WTC11 (cell line): Measurements from ENCODE around the gene GLRA3. TPM values are rescaled to one million over a fixed set of nuclear protein-coding genes. Genes with fewer than 3 reads are reported as not detected.

Source experiments
- ATAC-seq: fragments of 200-7000 bp; cut with Tn5 transposase; 2 replicates; pipeline ENCODE4 v1.10.0; 2021; ENCODE audit warnings: mild to moderate bottlenecking, moderate library complexity
- CTCF ChIA-PET: fragments of 300-600 bp; sonication (Branson Sonifier 250); formaldehyde crosslinking; loops from one replicate; lab custom pipeline; 2021; ENCODE audit warnings: antibody characterized with exemption; lab: Charles Lee
- POLR2A ChIA-PET: fragments of 350-600 bp; sonication (Branson Sonifier 250); formaldehyde crosslinking; loops from one replicate; lab custom pipeline; 2021; ENCODE audit warnings: antibody characterized with exemption; lab: Charles Lee
- DNase-seq: peaks from one replicate; pipeline ENCODE4 v3.0.0; 2021; ENCODE audit warnings: low spot score
- H3K27ac Mint-ChIP-seq: 2 replicates; pipeline ENCODE4 v1.8.0; 2021; ENCODE audit warnings: mixed read lengths
- H3K27me3 Mint-ChIP-seq: 2 replicates; pipeline ENCODE4 v1.8.0; 2021; ENCODE audit warnings: low read depth, mild to moderate bottlenecking, moderate library complexity, mixed read lengths
- H3K36me3 Mint-ChIP-seq: 2 replicates; pipeline ENCODE4 v1.8.0; 2021; ENCODE audit warnings: mixed read lengths
- H3K4me1 Mint-ChIP-seq: 2 replicates; pipeline ENCODE4 v1.8.0; 2022; ENCODE audit warnings: mixed read lengths
- H3K4me3 Mint-ChIP-seq: 2 replicates; pipeline ENCODE4 v1.8.0; 2021; ENCODE audit warnings: mild to moderate bottlenecking, moderate library complexity, mixed read lengths
- H3K9me3 Mint-ChIP-seq: 2 replicates; pipeline ENCODE4 v1.8.0; 2021; ENCODE audit warnings: mixed read lengths
- ATF1 ChIP-seq: sonication (generic); formaldehyde crosslinking; IDR thresholded peaks from 2 replicates; pipeline ENCODE4 v1.8.1; 2023; ENCODE audit warnings: mild to moderate bottlenecking, moderate library complexity, missing genetic modification reagents
- CREB1 ChIP-seq: sonication (generic); formaldehyde crosslinking; IDR thresholded peaks from 2 replicates; pipeline ENCODE4 v1.8.0; 2023; ENCODE audit warnings: mild to moderate bottlenecking, missing genetic modification reagents
- EMX1 ChIP-seq: fragments of 250-450 bp; sonication (Bioruptor Pico); IDR thresholded peaks from 2 replicates; pipeline ENCODE4 v1.8.0; 2021; ENCODE audit warnings: mild to moderate bottlenecking
- ETV6 ChIP-seq: sonication (generic); formaldehyde crosslinking; IDR thresholded peaks from 2 replicates; pipeline ENCODE4 v1.8.1; 2022; ENCODE audit warnings: mild to moderate bottlenecking, missing genetic modification reagents
- FOXJ3 ChIP-seq: sonication (generic); formaldehyde crosslinking; IDR thresholded peaks from 2 replicates; pipeline ENCODE4 v1.9.0; 2021; ENCODE audit warnings: missing genetic modification reagents, mild to moderate bottlenecking, borderline replicate concordance
- FOXK1 ChIP-seq: sonication (generic); formaldehyde crosslinking; IDR thresholded peaks from 2 replicates; pipeline ENCODE4 v1.8.0; 2022; ENCODE audit warnings: mild to moderate bottlenecking, moderate library complexity, missing genetic modification reagents
- HMGA2 ChIP-seq: fragments of 250-450 bp; sonication (Bioruptor Pico); IDR thresholded peaks from 2 replicates; pipeline ENCODE4 v1.4.0; 2021; ENCODE audit warnings: mild to moderate bottlenecking, moderate library complexity
- NFE2L1 ChIP-seq: sonication (generic); formaldehyde crosslinking; IDR thresholded peaks from 2 replicates; pipeline ENCODE4 v1.8.1; 2023; ENCODE audit warnings: missing genetic modification reagents
- NR3C1 ChIP-seq: sonication (generic); formaldehyde crosslinking; conservative IDR thresholded peaks from 2 replicates; pipeline ENCODE4 v1.8.1; 2023; ENCODE audit warnings: low read depth, mild to moderate bottlenecking, missing genetic modification reagents
- SMAD3 ChIP-seq: sonication (generic); formaldehyde crosslinking; IDR thresholded peaks from 2 replicates; pipeline ENCODE4 v1.8.0; 2022; ENCODE audit warnings: missing genetic modification reagents, mild to moderate bottlenecking, borderline replicate concordance
- SP1 ChIP-seq: sonication (generic); formaldehyde crosslinking; conservative IDR thresholded peaks from 2 replicates; pipeline ENCODE4 v1.8.1; 2022; ENCODE audit warnings: missing genetic modification reagents
- ZNF416 ChIP-seq: fragments of 250-450 bp; sonication (Bioruptor Pico); IDR thresholded peaks from 2 replicates; pipeline ENCODE4 v1.9.0; 2021; ENCODE audit warnings: mild to moderate bottlenecking, inconsistent platforms
- total RNA-seq: library from RNA; stranded (reverse); gene quantifications from 3 replicates; pipeline ENCODE4 v1.2.3, GENCODE V29; 2021
- TF ChIP-seq, protein P1 (sequence below): fragments of 250-450 bp; sonication (Bioruptor Pico); IDR thresholded peaks from 2 replicates; pipeline ENCODE4 v1.8.0; 2021; ENCODE audit warnings: mild to moderate bottlenecking
- TF ChIP-seq, protein P2 (sequence below): sonication (generic); formaldehyde crosslinking; IDR thresholded peaks from 2 replicates; pipeline ENCODE4 v1.8.1; 2023; ENCODE audit warnings: mild to moderate bottlenecking, missing genetic modification reagents, borderline replicate concordance
- TF ChIP-seq, protein P3 (sequence below): sonication (generic); formaldehyde crosslinking; IDR thresholded peaks from 2 replicates; pipeline ENCODE4 v1.8.0; 2022; ENCODE audit warnings: mild to moderate bottlenecking, missing genetic modification reagents
- TF ChIP-seq, protein P4 (sequence below): sonication (generic); formaldehyde crosslinking; IDR thresholded peaks from 2 replicates; pipeline ENCODE4 v1.8.1; 2022; ENCODE audit warnings: mild to moderate bottlenecking, moderate library complexity, missing genetic modification reagents
- TF ChIP-seq, protein P5 (sequence below): sonication (generic); formaldehyde crosslinking; IDR thresholded peaks from 2 replicates; pipeline ENCODE4 v1.8.0; 2023; ENCODE audit warnings: mild to moderate bottlenecking, missing genetic modification reagents
- TF ChIP-seq, protein P6 (sequence below): sonication (generic); formaldehyde crosslinking; conservative IDR thresholded peaks from 2 replicates; pipeline ENCODE4 v1.8.1; 2023; ENCODE audit warnings: mild to moderate bottlenecking, low read depth, missing genetic modification reagents, moderate library complexity
- TF ChIP-seq, protein P7 (sequence below): sonication (generic); formaldehyde crosslinking; IDR thresholded peaks from 2 replicates; pipeline ENCODE4 v1.8.1; 2023; ENCODE audit warnings: mild to moderate bottlenecking, missing genetic modification reagents

Gene GLRA3
- total RNA-seq, 1 experiment from 2014 or later = 0.15 TPM

DNA sequence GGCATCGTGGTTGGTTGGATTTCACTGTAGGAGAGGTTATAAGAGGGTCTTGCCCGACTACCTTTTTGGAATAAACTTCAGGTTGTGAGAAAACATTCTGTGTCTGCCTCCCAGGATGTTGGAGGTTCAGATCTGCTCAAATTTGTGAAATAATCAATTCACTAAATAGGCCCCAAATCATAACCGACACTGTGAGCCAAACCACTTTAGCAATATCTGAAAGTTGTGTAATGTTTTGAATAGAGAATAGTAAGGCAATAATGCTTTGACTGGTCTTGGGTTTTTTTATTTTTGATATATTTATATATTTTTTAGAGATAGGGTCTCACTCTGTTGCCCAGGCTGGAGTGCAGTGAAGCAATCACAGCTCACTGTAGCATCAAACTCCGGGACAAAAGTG, 131.2 kb downstream of the GLRA3 start (continued):
- TF ChIP-seq, protein P1, sequence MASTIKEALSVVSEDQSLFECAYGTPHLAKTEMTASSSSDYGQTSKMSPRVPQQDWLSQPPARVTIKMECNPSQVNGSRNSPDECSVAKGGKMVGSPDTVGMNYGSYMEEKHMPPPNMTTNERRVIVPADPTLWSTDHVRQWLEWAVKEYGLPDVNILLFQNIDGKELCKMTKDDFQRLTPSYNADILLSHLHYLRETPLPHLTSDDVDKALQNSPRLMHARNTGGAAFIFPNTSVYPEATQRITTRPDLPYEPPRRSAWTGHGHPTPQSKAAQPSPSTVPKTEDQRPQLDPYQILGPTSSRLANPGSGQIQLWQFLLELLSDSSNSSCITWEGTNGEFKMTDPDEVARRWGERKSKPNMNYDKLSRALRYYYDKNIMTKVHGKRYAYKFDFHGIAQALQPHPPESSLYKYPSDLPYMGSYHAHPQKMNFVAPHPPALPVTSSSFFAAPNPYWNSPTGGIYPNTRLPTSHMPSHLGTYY (CRISPR knock-in tag) = no peak
- TF ChIP-seq NFE2L1 (CRISPR knock-in tag) = no peak
- TF ChIP-seq, protein P2, sequence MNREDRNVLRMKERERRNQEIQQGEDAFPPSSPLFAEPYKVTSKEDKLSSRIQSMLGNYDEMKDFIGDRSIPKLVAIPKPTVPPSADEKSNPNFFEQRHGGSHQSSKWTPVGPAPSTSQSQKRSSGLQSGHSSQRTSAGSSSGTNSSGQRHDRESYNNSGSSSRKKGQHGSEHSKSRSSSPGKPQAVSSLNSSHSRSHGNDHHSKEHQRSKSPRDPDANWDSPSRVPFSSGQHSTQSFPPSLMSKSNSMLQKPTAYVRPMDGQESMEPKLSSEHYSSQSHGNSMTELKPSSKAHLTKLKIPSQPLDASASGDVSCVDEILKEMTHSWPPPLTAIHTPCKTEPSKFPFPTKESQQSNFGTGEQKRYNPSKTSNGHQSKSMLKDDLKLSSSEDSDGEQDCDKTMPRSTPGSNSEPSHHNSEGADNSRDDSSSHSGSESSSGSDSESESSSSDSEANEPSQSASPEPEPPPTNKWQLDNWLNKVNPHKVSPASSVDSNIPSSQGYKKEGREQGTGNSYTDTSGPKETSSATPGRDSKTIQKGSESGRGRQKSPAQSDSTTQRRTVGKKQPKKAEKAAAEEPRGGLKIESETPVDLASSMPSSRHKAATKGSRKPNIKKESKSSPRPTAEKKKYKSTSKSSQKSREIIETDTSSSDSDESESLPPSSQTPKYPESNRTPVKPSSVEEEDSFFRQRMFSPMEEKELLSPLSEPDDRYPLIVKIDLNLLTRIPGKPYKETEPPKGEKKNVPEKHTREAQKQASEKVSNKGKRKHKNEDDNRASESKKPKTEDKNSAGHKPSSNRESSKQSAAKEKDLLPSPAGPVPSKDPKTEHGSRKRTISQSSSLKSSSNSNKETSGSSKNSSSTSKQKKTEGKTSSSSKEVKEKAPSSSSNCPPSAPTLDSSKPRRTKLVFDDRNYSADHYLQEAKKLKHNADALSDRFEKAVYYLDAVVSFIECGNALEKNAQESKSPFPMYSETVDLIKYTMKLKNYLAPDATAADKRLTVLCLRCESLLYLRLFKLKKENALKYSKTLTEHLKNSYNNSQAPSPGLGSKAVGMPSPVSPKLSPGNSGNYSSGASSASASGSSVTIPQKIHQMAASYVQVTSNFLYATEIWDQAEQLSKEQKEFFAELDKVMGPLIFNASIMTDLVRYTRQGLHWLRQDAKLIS (CRISPR knock-in tag) = no peak
- TF ChIP-seq, all 79 proteins: peak for 0

DNA sequence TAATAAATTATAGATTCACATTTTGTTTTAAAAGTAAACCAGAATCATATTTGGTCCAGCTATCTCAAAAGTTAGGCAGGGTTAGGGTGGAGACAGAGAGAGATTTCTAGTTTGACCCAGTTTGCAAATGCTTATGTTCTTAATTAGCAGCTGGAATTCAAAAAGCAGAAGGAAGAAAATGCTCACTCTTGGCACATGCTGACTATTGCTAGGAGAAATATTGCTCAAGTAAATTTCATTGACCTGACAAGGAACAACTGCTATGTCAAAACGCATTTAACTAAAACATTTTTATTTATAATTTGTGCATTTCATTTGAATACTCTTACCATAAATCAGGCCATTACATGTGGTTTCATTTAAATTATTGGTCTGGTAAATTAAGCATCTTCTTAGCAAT, 131.8 kb downstream of the GLRA3 start:
- Mint-ChIP-seq H3K27ac (no peak overlapping the region), H3K4me3 (no peak overlapping the region), H3K4me1 (no peaks in the 10 kb centered on the region), H3K27me3 (no peaks in the 10 kb centered on the region; the same call in 1 of the 2 replicates), H3K9me3 (0 out of 2 replicates have a peak, but pooled peaks cover 10% of the 10 kb centered on the region), H3K36me3 (peaks cover 3% of the 10 kb centered on the region; the same call in 1 of the 2 replicates)
- ChIA-PET CTCF (interaction anchor here (0.5 to 2.0 kb wide), 2 partner anchors 17 to 114 kb away, joined by 6 to 7 read pairs; no protein-coding TSS in a partner anchor), POLR2A (no interaction called here)
- DNase-seq = no peak
- no peak for ATAC-seq
- TF ChIP-seq SMAD3 (CRISPR knock-in tag) (no peak), ATF1 (CRISPR knock-in tag) (no peak), FOXJ3 (CRISPR knock-in tag) (no peak), CREB1 (CRISPR knock-in tag) (no peak), HMGA2 (no peak), NR3C1 (CRISPR knock-in tag) (no peak), FOXK1 (CRISPR knock-in tag) (no peak), EMX1 (CRISPR knock-in tag) (no peak), SP1 (no peak), ZNF416 (CRISPR knock-in tag) (no peak), ETV6 (no peak)
- TF ChIP-seq, protein P1 (CRISPR knock-in tag) = no peak
- TF ChIP-seq, protein P3, sequence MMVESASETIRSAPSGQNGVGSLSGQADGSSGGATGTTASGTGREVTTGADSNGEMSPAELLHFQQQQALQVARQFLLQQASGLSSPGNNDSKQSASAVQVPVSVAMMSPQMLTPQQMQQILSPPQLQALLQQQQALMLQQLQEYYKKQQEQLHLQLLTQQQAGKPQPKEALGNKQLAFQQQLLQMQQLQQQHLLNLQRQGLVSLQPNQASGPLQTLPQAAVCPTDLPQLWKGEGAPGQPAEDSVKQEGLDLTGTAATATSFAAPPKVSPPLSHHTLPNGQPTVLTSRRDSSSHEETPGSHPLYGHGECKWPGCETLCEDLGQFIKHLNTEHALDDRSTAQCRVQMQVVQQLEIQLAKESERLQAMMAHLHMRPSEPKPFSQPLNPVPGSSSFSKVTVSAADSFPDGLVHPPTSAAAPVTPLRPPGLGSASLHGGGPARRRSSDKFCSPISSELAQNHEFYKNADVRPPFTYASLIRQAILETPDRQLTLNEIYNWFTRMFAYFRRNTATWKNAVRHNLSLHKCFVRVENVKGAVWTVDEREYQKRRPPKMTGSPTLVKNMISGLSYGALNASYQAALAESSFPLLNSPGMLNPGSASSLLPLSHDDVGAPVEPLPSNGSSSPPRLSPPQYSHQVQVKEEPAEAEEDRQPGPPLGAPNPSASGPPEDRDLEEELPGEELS (CRISPR knock-in tag) = no peak
- TF ChIP-seq, protein P4, sequence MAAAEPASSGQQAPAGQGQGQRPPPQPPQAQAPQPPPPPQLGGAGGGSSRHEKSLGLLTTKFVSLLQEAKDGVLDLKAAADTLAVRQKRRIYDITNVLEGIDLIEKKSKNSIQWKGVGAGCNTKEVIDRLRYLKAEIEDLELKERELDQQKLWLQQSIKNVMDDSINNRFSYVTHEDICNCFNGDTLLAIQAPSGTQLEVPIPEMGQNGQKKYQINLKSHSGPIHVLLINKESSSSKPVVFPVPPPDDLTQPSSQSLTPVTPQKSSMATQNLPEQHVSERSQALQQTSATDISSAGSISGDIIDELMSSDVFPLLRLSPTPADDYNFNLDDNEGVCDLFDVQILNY (CRISPR knock-in tag) = no peak
- TF ChIP-seq, protein P5, sequence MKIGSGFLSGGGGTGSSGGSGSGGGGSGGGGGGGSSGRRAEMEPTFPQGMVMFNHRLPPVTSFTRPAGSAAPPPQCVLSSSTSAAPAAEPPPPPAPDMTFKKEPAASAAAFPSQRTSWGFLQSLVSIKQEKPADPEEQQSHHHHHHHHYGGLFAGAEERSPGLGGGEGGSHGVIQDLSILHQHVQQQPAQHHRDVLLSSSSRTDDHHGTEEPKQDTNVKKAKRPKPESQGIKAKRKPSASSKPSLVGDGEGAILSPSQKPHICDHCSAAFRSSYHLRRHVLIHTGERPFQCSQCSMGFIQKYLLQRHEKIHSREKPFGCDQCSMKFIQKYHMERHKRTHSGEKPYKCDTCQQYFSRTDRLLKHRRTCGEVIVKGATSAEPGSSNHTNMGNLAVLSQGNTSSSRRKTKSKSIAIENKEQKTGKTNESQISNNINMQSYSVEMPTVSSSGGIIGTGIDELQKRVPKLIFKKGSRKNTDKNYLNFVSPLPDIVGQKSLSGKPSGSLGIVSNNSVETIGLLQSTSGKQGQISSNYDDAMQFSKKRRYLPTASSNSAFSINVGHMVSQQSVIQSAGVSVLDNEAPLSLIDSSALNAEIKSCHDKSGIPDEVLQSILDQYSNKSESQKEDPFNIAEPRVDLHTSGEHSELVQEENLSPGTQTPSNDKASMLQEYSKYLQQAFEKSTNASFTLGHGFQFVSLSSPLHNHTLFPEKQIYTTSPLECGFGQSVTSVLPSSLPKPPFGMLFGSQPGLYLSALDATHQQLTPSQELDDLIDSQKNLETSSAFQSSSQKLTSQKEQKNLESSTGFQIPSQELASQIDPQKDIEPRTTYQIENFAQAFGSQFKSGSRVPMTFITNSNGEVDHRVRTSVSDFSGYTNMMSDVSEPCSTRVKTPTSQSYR = no peak
- TF ChIP-seq, protein P6, sequence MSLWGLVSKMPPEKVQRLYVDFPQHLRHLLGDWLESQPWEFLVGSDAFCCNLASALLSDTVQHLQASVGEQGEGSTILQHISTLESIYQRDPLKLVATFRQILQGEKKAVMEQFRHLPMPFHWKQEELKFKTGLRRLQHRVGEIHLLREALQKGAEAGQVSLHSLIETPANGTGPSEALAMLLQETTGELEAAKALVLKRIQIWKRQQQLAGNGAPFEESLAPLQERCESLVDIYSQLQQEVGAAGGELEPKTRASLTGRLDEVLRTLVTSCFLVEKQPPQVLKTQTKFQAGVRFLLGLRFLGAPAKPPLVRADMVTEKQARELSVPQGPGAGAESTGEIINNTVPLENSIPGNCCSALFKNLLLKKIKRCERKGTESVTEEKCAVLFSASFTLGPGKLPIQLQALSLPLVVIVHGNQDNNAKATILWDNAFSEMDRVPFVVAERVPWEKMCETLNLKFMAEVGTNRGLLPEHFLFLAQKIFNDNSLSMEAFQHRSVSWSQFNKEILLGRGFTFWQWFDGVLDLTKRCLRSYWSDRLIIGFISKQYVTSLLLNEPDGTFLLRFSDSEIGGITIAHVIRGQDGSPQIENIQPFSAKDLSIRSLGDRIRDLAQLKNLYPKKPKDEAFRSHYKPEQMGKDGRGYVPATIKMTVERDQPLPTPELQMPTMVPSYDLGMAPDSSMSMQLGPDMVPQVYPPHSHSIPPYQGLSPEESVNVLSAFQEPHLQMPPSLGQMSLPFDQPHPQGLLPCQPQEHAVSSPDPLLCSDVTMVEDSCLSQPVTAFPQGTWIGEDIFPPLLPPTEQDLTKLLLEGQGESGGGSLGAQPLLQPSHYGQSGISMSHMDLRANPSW (CRISPR knock-in tag) = no peak
- TF ChIP-seq, protein P7, sequence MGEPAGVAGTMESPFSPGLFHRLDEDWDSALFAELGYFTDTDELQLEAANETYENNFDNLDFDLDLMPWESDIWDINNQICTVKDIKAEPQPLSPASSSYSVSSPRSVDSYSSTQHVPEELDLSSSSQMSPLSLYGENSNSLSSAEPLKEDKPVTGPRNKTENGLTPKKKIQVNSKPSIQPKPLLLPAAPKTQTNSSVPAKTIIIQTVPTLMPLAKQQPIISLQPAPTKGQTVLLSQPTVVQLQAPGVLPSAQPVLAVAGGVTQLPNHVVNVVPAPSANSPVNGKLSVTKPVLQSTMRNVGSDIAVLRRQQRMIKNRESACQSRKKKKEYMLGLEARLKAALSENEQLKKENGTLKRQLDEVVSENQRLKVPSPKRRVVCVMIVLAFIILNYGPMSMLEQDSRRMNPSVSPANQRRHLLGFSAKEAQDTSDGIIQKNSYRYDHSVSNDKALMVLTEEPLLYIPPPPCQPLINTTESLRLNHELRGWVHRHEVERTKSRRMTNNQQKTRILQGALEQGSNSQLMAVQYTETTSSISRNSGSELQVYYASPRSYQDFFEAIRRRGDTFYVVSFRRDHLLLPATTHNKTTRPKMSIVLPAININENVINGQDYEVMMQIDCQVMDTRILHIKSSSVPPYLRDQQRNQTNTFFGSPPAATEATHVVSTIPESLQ (CRISPR knock-in tag) = no peak
